Cardiac muscle cell (in vitro differentiated cells and primary cell): ENCODE results near the gene SBF2. TPM values are rescaled to one million over a fixed set of nuclear protein-coding genes. Genes with fewer than 3 reads are reported as not detected.

ENCODE experiments used
- DNase-seq, 2 donors: peaks; one replicate each; pipeline versions ENCODE4 v3.0.0 to v3.0.0-alpha.2; 2010 to 2017; ENCODE audit warnings: low read depth in 1 of 2, low spot score in 1 of 2
- H3K27ac ChIP-seq: fragments of 200-600 bp; sonication (generic); 2 replicates; pipeline ENCODE4 v1.5.1; 2016
- H3K27me3 ChIP-seq: fragments of 200-600 bp; sonication (generic); 2 replicates; pipeline ENCODE4 v1.6.0; 2016; ENCODE audit warnings: control low read depth
- H3K36me3 ChIP-seq: fragments of 200-600 bp; sonication (generic); 2 replicates; pipeline ENCODE4 v1.5.1; 2016; ENCODE audit warnings: control low read depth
- H3K4me1 ChIP-seq: fragments of 200-600 bp; sonication (generic); 2 replicates; pipeline ENCODE4 v1.8.1; 2017; ENCODE audit warnings: low read depth, mild to moderate bottlenecking, mixed run types
- H3K4me3 ChIP-seq: fragments of 200-600 bp; sonication (generic); 2 replicates; pipeline ENCODE4 v1.5.1; 2016; ENCODE audit warnings: mild to moderate bottlenecking
- H3K9me3 ChIP-seq: fragments of 200-600 bp; sonication (generic); 2 replicates; pipeline ENCODE4 v1.5.1; 2017; ENCODE audit warnings: low read depth, mild to moderate bottlenecking, control low read depth
- polyA plus RNA-seq: library from polyadenylated mRNA; unstranded; fragments of >200 nt; fragmentation: Nextera tagmentation; extraction: Ambion mirVana; gene quantifications from 2 replicates; pipeline ENCODE4 v1.2.1, GENCODE V29; 2016
- total RNA-seq: library from RNA; depleted of rRNA; stranded (reverse); fragments of >200 nt; gene quantifications from 2 replicates; pipeline ENCODE4 v1.2.3, GENCODE V29; 2016
- TF ChIP-seq, protein P1 (sequence below): IDR thresholded peaks from 2 replicates; pipeline ENCODE4 v1.5.1; 2012; ENCODE audit warnings: low read depth, mild to moderate bottlenecking, low read length

Gene SBF2
- total and polyA plus RNA-seq, 2 experiments from 2014 or later, result 13.3 to 32.3 TPM

DNA sequence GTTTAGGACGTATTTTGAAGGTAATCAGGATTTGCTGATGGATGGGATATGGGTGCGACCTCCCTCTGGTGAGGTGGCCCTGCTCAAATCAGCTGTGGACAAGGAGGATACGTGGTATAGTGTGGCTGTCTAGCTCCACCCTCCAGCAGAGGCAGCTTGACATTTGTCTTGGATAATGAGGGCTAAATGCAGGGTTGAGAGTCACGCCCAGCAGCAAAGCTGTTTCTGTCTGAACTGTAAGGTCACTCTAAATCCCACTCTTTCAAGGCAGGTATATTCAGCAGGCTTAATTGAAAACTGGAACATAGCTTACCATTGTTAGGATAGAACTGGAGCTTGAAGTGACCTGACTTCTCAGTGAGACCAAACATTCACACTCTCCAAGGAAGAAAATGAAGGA, 531.5 kb downstream of the SBF2 start:
- DNase-seq, result no peak
- no peak overlapping the region for H3K27ac ChIP-seq
- H3K27me3 ChIP-seq, result no peaks in the 10 kb centered on the region
- peaks cover 38% of the 10 kb centered on the region for H3K4me1 ChIP-seq
- no peak overlapping the region for H3K4me3 ChIP-seq
- H3K36me3 ChIP-seq, result no peaks in the 10 kb centered on the region
- TF ChIP-seq, protein P1, sequence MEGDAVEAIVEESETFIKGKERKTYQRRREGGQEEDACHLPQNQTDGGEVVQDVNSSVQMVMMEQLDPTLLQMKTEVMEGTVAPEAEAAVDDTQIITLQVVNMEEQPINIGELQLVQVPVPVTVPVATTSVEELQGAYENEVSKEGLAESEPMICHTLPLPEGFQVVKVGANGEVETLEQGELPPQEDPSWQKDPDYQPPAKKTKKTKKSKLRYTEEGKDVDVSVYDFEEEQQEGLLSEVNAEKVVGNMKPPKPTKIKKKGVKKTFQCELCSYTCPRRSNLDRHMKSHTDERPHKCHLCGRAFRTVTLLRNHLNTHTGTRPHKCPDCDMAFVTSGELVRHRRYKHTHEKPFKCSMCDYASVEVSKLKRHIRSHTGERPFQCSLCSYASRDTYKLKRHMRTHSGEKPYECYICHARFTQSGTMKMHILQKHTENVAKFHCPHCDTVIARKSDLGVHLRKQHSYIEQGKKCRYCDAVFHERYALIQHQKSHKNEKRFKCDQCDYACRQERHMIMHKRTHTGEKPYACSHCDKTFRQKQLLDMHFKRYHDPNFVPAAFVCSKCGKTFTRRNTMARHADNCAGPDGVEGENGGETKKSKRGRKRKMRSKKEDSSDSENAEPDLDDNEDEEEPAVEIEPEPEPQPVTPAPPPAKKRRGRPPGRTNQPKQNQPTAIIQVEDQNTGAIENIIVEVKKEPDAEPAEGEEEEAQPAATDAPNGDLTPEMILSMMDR, result no peak
- no peaks in the 10 kb centered on the region for H3K9me3 ChIP-seq

DNA sequence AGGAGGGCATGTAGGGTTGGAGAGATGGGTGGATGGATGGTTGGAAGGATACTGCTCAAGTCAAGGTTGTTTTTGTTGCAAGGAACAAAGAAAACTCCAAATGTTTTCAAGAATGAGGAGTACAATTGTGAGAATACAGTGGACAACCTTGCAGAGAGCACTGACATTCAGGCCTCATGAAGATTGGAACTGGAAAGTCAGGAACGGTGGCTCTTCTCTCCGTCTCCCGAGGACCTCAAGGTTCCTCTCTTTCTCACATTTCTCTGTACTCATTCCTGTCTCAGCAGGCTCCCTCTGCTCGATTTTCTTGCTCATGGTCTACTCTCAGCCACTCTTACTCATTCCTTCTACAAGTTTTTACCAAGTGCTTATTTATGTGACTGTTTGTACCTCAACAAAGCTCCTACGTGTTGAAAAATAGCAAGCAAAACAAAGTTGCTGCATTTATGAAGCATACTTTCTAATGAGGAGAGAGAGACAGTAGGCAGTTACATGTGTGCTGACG, 532.5 kb downstream of the SBF2 start:
- Histone ChIP-seq H3K36me3 (no peaks in the 10 kb centered on the region), H3K9me3 (no peaks in the 10 kb centered on the region), H3K4me1 (peaks cover 44% of the 10 kb centered on the region), H3K27me3 (no peaks in the 10 kb centered on the region), H3K27ac (no peak overlapping the region), H3K4me3 (no peak overlapping the region)
- no peak for DNase-seq
- TF ChIP-seq, protein P1, result no peak

DNA sequence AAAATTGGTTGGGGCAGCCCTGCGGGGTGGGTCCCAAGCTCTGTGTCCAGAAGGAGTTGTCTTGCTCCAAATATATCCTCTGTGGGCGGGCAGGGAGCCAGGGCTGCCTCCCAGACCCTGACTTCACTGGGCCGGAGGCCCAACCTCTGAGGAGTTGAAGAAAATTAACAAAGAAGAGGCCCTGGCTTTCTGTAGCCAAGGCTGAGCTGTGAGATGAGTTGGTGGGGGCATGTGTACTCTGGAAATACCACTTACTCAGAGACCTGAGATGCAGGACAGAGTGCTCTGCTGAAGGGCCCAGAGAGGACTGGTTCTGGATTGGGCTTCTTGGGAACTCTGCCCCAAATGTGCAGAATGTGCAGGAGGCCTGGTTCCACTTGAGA, 533.8 kb downstream of the SBF2 start:
- Histone ChIP-seq H3K4me1 (peaks cover 39% of the 10 kb centered on the region), H3K36me3 (no peaks in the 10 kb centered on the region), H3K27me3 (no peaks in the 10 kb centered on the region), H3K9me3 (no peaks in the 10 kb centered on the region), H3K27ac (peak overlapping the region; percentile 68), H3K4me3 (no peak overlapping the region)
- peak in 1 of 2 donors; percentile 97 for DNase-seq
- TF ChIP-seq, protein P1, result no peak

DNA sequence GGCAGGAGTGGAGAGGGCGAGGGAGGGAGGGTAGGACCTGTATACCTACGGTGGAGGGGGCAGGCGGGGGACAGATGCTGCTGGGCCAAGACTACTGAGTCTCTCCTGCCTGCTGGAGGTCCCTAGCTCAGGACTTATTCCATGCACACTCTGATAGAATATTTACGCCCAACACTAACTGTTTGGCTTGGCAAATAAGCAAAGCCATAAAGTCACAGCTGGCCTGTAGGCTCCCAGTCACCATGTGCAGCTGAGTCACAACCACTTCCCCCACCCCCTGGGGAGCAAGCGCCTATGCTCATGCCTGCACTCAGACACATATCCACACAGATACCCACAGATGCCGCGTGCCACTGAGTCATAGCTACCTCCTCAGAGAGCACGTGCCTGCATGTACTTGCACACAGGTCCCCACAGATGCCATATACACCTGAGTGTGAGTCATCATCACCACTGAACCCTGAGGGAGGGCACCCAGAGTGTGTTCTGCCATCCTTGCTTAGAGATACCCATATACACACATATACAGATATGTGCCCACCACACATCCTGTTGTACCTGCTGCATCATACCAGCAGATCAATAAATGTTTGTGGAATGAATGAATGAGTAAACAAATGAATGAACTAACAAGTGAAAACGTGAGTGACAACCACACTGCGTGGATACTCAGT, 534.4 kb downstream of the SBF2 start:
- DNase-seq, result peak in 1 of 2 donors; percentile 97

DNA sequence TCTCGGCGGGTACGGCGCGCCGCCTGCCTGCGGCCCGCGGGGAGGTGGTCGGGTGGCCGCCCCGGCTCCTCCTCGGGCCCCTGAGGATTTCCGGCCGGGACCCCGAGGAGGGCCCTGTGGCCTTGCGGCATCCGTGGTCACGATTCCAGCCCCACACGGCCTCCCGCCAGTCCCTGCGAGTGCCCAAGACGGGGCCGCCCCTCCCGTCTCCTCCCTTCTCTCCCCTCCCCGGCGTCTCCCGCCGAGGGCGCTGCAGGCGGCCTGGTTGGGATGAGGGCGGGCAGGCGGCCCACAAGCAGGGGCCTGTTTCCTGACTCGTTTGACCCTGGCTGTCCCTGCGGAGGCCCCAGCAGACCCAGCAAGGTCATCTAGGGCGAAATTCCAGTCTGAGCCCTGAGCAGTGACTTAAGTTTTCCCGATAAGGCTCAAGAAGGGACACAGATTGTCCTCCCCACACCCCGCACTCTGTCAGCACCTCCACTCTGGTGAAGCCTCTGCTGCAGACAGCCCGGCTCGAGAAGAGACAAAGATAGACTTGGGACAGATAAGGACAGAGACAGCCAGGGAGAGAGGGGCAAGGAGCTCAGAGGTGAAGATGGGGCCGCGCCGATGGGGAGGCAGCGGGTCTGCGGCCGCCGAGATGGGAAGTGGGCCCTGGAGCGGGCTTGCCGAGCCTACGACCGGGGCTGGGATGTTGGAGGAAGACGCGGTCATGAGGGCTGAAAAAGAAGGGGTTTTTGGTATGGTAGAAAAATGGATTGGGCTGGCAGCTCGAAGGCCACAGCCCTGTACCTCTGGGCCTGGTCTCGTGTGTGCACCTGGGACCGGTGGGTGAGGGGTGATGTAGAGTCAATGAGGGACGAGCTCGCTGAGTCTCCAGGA, 535.1 kb downstream of the SBF2 start:
- no peaks in the 10 kb centered on the region for H3K36me3 ChIP-seq
- peak overlapping the region; percentile 16 for H3K4me3 ChIP-seq
- peaks cover 28% of the 10 kb centered on the region for H3K4me1 ChIP-seq
- DNase-seq, result peak; percentile 90 to 92
- TF ChIP-seq, protein P1, result peak; percentile 36
- H3K9me3 ChIP-seq, result no peaks in the 10 kb centered on the region
- H3K27ac ChIP-seq, result peak overlapping the region; percentile 68
- no peaks in the 10 kb centered on the region for H3K27me3 ChIP-seq

More for the DNA sequence above, 534.4 kb downstream of the SBF2 start:
- Histone ChIP-seq H3K9me3 (no peaks in the 10 kb centered on the region), H3K36me3 (no peaks in the 10 kb centered on the region), H3K4me3 (no peak overlapping the region), H3K27ac (peak overlapping the region; percentile 68), H3K4me1 (peaks cover 34% of the 10 kb centered on the region), H3K27me3 (no peaks in the 10 kb centered on the region)
- TF ChIP-seq, protein P1, result no peak
